ENCODE results near the gene MSANTD1. TPM values are rescaled to one million over a fixed set of nuclear protein-coding genes. Genes with fewer than 3 reads are reported as not detected.

MSANTD1 gene
- total RNA-seq, 1 donor from 2014 or later, result 0.44 TPM

- peaks cover 68% of the 10 kb centered on the region for H3K36me3 ChIP-seq
- H3K4me3 ChIP-seq, result no peak overlapping the region
- intact Hi-C loops (cut with micrococcal nuclease), result no loop called here
- H3K27ac ChIP-seq (replicated peaks), result no peak overlapping the region
- DNase-seq, result no peak
- H3K4me1 ChIP-seq, result peaks cover 9% of the 10 kb centered on the region
- no peaks in the 10 kb centered on the region for H3K9me3 ChIP-seq (replicated peaks)
- TF ChIP-seq, protein P1, sequence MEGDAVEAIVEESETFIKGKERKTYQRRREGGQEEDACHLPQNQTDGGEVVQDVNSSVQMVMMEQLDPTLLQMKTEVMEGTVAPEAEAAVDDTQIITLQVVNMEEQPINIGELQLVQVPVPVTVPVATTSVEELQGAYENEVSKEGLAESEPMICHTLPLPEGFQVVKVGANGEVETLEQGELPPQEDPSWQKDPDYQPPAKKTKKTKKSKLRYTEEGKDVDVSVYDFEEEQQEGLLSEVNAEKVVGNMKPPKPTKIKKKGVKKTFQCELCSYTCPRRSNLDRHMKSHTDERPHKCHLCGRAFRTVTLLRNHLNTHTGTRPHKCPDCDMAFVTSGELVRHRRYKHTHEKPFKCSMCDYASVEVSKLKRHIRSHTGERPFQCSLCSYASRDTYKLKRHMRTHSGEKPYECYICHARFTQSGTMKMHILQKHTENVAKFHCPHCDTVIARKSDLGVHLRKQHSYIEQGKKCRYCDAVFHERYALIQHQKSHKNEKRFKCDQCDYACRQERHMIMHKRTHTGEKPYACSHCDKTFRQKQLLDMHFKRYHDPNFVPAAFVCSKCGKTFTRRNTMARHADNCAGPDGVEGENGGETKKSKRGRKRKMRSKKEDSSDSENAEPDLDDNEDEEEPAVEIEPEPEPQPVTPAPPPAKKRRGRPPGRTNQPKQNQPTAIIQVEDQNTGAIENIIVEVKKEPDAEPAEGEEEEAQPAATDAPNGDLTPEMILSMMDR (IDR thresholded peaks at IDR 0.05; ENCODE audit: borderline replicate concordance), result no peak
- H3K27me3 ChIP-seq (ENCODE audit: low read depth), result no peaks in the 10 kb centered on the region
Measured at GRCh38 chr4:3208826-3209225, 40.1 kb upstream of the MSANTD1 start.

- H3K9me3 ChIP-seq (replicated peaks), result no peaks in the 10 kb centered on the region
- H3K4me3 ChIP-seq, result no peak overlapping the region
- peaks cover 9% of the 10 kb centered on the region for H3K4me1 ChIP-seq
- no peaks in the 10 kb centered on the region for H3K27me3 ChIP-seq (ENCODE audit: low read depth)
- TF ChIP-seq, protein P1 (IDR thresholded peaks at IDR 0.05; ENCODE audit: borderline replicate concordance), result no peak
- H3K36me3 ChIP-seq, result peaks cover 74% of the 10 kb centered on the region
- no peak overlapping the region for H3K27ac ChIP-seq (replicated peaks)
- intact Hi-C loops (cut with micrococcal nuclease), result no loop called here
- no peak for DNase-seq
Measured at GRCh38 chr4:3209551-3210325, 39.2 kb upstream of the MSANTD1 start.

DNA sequence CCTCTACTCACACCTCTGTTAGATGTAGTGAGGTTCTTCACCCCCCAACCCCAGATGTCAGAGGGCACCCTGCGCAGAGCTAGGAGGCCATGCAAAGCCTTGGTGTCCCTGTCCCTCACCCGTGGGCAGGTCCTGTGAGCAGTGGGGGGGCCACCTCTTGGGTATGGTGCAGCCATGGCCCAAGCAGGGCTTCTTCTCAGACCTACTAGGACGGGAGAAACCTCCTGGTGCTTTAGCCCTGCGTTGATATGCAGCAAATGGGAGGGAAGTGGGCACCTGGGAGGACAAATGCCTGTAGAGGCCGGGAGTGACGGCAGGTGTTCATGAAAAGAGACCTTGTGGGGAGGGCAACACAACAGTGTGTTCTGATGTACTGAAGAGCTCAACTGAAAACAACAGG, 38.5 kb upstream of the MSANTD1 start:
- no peaks in the 10 kb centered on the region for H3K27me3 ChIP-seq (ENCODE audit: low read depth)
- no peak overlapping the region for H3K27ac ChIP-seq (replicated peaks)
- H3K4me1 ChIP-seq, result peaks cover 9% of the 10 kb centered on the region
- H3K4me3 ChIP-seq, result no peak overlapping the region
- no peak for DNase-seq
- H3K36me3 ChIP-seq, result peaks cover 82% of the 10 kb centered on the region
- no peaks in the 10 kb centered on the region for H3K9me3 ChIP-seq (replicated peaks)
- TF ChIP-seq, protein P1 (IDR thresholded peaks at IDR 0.05; ENCODE audit: borderline replicate concordance), result no peak
- intact Hi-C loops (cut with micrococcal nuclease), result no loop called here

- DNase-seq, result no peak
- TF ChIP-seq, protein P1 (IDR thresholded peaks at IDR 0.05; ENCODE audit: borderline replicate concordance), result no peak
- no peak overlapping the region for H3K4me3 ChIP-seq
- H3K27ac ChIP-seq (replicated peaks), result no peak overlapping the region
- H3K27me3 ChIP-seq (ENCODE audit: low read depth), result no peaks in the 10 kb centered on the region
- peaks cover 82% of the 10 kb centered on the region for H3K36me3 ChIP-seq
- no peaks in the 10 kb centered on the region for H3K9me3 ChIP-seq (replicated peaks)
- intact Hi-C loops (cut with micrococcal nuclease), result no loop called here
- peaks cover 9% of the 10 kb centered on the region for H3K4me1 ChIP-seq
Measured at GRCh38 chr4:3211866-3212265, 37.1 kb upstream of the MSANTD1 start.

GRCh38 chr4:3212391-3213105, 36.4 kb upstream of the MSANTD1 start:
- TF ChIP-seq, protein P1 (IDR thresholded peaks at IDR 0.05; ENCODE audit: borderline replicate concordance), result no peak
- Histone ChIP-seq H3K4me3 (no peak overlapping the region), H3K9me3 (replicated peaks) (no peaks in the 10 kb centered on the region), H3K27ac (replicated peaks) (no peak overlapping the region), H3K27me3 (ENCODE audit: low read depth) (no peaks in the 10 kb centered on the region), H3K36me3 (peaks cover 82% of the 10 kb centered on the region), H3K4me1 (peaks cover 6% of the 10 kb centered on the region)
- intact Hi-C loops (cut with micrococcal nuclease), result no loop called here
- no peak for DNase-seq

Measured in left ventricle myocardium inferior (tissue), 1 donor.